Activated B cell treated with CpG ODN at 0.5 μM for 24 hours (primary cell): ENCODE results near the gene CPA4. TPM values are rescaled to one million over a fixed set of nuclear protein-coding genes. Genes with fewer than 3 reads are reported as not detected.

Experiments
- ATAC-seq: fragments of 200-7000 bp; cut with Tn5 transposase; one replicate; pipeline ENCODE4 v1.10.0; 2021; ENCODE audit warnings: low read depth, mild to moderate bottlenecking, moderate library complexity
- CTCF ChIA-PET: fragments of 350-600 bp; sonication (Branson Sonifier 250); formaldehyde crosslinking; loops from one replicate; lab custom pipeline; 2021; ENCODE audit warnings: antibody characterized with exemption; lab: Charles Lee
- POLR2A ChIA-PET: fragments of 350-600 bp; sonication (Branson Sonifier 250); formaldehyde crosslinking; loops from one replicate; lab custom pipeline; 2021; ENCODE audit warnings: antibody characterized with exemption; lab: Charles Lee
- DNase-seq: peaks from one replicate; pipeline ENCODE4 v3.0.0; 2022
- H3K27ac Mint-ChIP-seq: one replicate; pipeline ENCODE4 v1.8.0; 2020; ENCODE audit warnings: mixed read lengths
- H3K27me3 Mint-ChIP-seq: one replicate; pipeline ENCODE4 v1.8.0; 2021; ENCODE audit warnings: mixed read lengths
- H3K36me3 Mint-ChIP-seq: one replicate; pipeline ENCODE4 v1.8.0; 2021; ENCODE audit warnings: low read depth, mixed read lengths
- H3K4me1 Mint-ChIP-seq: one replicate; pipeline ENCODE4 v1.8.0; 2021; ENCODE audit warnings: mixed read lengths
- H3K4me3 Mint-ChIP-seq: one replicate; pipeline ENCODE4 v1.8.0; 2020; ENCODE audit warnings: mild to moderate bottlenecking, mixed read lengths
- H3K9me3 Mint-ChIP-seq: one replicate; pipeline ENCODE4 v1.8.0; 2020; ENCODE audit warnings: mixed read lengths
- intact Hi-C: fragments of 100-400 bp; cut with micrococcal nuclease; formaldehyde crosslinking; loops from one replicate; pipeline ENCODE4 v1.15.1; 2024
- total RNA-seq: library from RNA; stranded (reverse); gene quantifications from 2 replicates; pipeline ENCODE4 v1.2.3, GENCODE V29; 2022
- TF ChIP-seq, protein P1 (sequence below): fragments of 200-600 bp; IDR thresholded peaks from one replicate; pipeline ENCODE4 v1.8.0; 2022; ENCODE audit warnings: antibody characterized with exemption, mild to moderate bottlenecking

The CPA4 gene
- total RNA-seq, 1 donor from 2014 or later = not detected

DNA sequence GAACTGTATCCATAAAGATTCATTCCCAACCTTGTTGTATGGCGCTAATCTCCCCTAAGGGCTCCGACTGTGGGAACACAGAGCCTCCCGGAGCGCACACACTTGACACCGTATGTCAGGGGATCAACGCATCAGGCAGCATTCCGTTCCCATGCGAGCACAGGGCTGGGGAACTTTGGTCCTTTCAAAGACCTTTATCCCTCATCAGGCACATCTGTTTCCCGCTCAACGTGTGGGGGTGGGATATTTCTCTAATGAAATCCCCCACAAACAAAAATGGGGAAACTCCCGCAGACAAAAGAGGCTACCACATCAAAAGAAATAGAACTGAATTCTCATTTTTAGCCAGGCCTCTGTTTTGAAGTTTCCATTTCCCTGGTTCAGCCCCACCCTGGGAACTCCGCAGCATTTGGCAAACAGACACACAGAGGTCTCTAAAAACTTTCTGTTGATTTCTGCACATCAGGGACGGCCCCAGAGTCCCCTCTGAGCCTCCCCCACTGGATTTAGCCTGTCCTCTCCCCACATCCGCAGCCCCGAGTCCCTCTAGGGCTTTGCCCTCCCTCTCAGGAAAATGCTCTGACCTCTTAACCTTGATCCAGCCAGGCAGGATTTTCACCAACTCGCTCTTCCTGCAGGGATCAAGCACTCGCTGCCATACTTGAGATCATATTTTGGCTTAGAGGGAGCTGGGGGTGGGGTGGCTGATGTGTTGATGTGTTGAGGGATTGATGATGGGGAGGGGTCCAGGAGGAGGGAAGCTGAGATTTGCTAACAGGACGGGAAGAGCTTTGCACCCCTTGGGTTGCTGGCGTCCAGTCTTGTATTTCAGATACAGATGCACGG, 58.2 kb downstream of the CPA4 start:
- H3K4me3 Mint-ChIP-seq = no peak overlapping the region

DNA sequence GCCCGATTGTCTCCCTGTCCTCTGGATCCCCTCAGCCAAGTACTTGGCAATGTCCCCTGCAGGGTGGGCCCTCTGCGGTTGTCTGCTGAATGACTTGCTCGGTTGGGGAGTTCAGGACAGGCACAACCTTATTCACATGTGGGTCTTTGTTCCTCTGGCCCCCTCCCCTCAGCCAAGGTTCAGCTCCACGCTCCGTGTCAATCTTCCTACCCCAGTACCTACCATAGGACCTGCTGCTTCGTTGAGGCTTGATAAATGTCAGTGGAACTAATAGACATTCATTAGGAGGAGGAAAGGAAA, 58.8 kb downstream of the CPA4 start:
- ATAC-seq (no peak), DNase-seq (no peak)
- intact Hi-C loops = no loop called here
- Mint-ChIP-seq H3K4me3 (no peak overlapping the region), H3K27me3 (peaks cover 7% of the 10 kb centered on the region), H3K27ac (no peak overlapping the region), H3K36me3 (no peaks in the 10 kb centered on the region), H3K9me3 (no peaks in the 10 kb centered on the region), H3K4me1 (no peaks in the 10 kb centered on the region)
- ChIA-PET CTCF (no interaction called here), POLR2A (no interaction called here)
- TF ChIP-seq, protein P1, sequence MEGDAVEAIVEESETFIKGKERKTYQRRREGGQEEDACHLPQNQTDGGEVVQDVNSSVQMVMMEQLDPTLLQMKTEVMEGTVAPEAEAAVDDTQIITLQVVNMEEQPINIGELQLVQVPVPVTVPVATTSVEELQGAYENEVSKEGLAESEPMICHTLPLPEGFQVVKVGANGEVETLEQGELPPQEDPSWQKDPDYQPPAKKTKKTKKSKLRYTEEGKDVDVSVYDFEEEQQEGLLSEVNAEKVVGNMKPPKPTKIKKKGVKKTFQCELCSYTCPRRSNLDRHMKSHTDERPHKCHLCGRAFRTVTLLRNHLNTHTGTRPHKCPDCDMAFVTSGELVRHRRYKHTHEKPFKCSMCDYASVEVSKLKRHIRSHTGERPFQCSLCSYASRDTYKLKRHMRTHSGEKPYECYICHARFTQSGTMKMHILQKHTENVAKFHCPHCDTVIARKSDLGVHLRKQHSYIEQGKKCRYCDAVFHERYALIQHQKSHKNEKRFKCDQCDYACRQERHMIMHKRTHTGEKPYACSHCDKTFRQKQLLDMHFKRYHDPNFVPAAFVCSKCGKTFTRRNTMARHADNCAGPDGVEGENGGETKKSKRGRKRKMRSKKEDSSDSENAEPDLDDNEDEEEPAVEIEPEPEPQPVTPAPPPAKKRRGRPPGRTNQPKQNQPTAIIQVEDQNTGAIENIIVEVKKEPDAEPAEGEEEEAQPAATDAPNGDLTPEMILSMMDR = no peak

More for the DNA sequence above, 58.2 kb downstream of the CPA4 start:
- Mint-ChIP-seq H3K9me3 (no peaks in the 10 kb centered on the region), H3K36me3 (no peaks in the 10 kb centered on the region), H3K27me3 (peaks cover 7% of the 10 kb centered on the region), H3K27ac (no peak overlapping the region), H3K4me1 (no peaks in the 10 kb centered on the region)
- intact Hi-C loops = loop anchor here (1.0 kb wide), 1 partner anchor 140 kb away; no protein-coding TSS in a partner anchor
- TF ChIP-seq, protein P1 = no peak
- DNase-seq (no peak), ATAC-seq (no peak)
- CTCF ChIA-PET = no interaction called here
- POLR2A ChIA-PET = no interaction called here

DNA sequence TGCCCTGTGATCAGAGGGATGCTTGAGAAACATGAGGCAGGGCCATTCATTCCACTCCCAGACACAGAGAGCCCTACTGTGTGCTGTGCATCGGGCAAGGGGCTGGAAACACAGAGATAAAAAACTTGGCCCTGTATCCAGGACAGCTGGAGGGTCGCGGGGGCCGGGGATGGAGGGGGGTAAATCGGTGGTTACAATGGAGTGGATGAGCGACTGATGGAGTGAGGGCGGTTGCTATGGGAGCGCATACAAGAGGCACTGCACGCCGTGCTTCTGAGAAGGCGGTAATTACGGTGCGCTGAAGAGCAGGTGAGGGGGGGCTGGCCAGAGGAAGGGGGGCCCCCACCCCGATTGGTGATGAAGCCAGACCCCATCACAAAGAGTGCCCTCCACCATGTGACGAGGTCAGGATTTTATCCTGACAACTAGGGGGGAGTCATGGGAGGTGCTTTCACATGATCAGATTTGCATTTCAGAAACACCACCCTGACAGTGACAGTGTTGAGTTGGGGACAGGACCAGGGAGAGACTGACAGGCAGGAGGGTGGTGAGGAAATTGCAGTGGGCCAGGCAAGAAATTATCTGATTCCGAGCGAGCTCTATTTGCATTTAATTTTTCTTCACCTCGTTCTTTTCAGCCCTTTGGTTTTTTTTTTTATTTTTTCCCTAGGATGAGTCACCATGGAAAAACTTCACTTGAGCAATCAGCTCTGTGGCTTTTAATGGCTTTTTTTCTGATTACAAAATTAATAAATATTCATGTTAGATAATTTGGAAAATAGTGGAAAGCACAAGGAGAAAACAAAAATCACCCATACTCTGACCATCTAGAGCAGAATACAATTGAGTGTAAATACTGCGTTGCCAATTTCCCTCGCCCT, 59.5 kb downstream of the CPA4 start:
- ATAC-seq (no peak), DNase-seq (no peak)
- POLR2A ChIA-PET = no interaction called here
- CTCF ChIA-PET = no interaction called here
- no peaks in the 10 kb centered on the region for H3K36me3 Mint-ChIP-seq
- TF ChIP-seq, protein P1 = no peak
- no peaks in the 10 kb centered on the region for H3K9me3 Mint-ChIP-seq
- no peak overlapping the region for H3K27ac Mint-ChIP-seq
- no peaks in the 10 kb centered on the region for H3K4me1 Mint-ChIP-seq
- H3K4me3 Mint-ChIP-seq = no peak overlapping the region
- peaks cover 7% of the 10 kb centered on the region for H3K27me3 Mint-ChIP-seq
- intact Hi-C loops = no loop called here

DNA sequence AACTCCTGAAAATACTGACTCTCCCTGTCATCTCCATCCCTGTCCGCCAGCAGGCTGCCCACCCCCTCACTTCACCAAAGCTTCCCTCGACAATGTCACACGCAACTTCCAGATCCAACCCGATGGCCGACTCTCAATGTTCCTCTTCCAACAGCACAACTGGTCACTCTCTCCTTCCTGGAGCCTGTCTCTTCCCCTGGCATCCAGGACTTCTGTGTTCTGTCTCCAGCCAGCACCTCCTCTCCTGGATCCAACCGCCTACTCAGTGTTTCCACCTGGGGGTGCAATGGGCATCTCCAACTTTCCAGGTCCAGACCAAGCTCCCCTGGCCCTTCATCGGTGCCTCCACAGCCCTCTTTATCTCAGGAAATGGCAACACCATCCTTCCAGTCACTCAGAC, 60.2 kb downstream of the CPA4 start:
- DNase-seq (no peak), ATAC-seq (no peak)
- ChIA-PET CTCF (no interaction called here), POLR2A (no interaction called here)
- H3K27ac Mint-ChIP-seq = no peak overlapping the region
- no peaks in the 10 kb centered on the region for H3K36me3 Mint-ChIP-seq
- no peaks in the 10 kb centered on the region for H3K9me3 Mint-ChIP-seq
- no peak overlapping the region for H3K4me3 Mint-ChIP-seq
- H3K27me3 Mint-ChIP-seq = peaks cover 7% of the 10 kb centered on the region
- no peaks in the 10 kb centered on the region for H3K4me1 Mint-ChIP-seq
- TF ChIP-seq, protein P1 = no peak
- intact Hi-C loops = no loop called here
